ENCODE results near the gene RUBCNL. TPM values are rescaled to one million over a fixed set of nuclear protein-coding genes. Genes with fewer than 3 reads are reported as not detected.
A peak's percentile ranks its signal among the peaks of the same experiment; 100 is the strongest.
"Not testable (repeated sequence)": the region's sequence is repeated elsewhere in the genome, so short reads cannot be mapped to it uniquely, and the experiment has no call there.

Gene RUBCNL
- total RNA-seq, 4 donors from 2014 or later, result 2.0 to 18.3 (median 5.0) TPM

DNA sequence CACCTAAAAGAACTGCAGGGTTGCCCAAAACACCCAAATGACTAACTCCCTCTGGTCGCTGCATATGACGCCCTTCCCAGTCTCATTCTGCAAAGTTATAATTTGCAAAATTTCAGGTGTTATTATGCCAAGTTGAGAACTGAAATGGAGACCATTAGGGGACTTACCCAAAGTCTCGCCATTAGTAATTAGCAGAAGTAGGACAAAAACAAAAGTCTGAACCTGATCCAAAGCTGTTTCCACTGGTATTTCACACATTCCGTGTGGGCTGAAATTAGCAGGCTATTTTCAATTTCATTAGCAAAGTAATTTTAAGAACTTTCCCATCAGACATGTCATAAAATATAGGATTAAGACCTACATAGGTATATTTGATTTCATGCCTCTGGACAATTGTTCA is 6.8 kb downstream of the RUBCNL start:
- no peaks in the 10 kb centered on the region for H3K36me3 ChIP-seq
- DNase-seq (ENCODE audit: low spot score in 2 of 2), result no peak
- H3K4me3 ChIP-seq, result no peak overlapping the region
- 86 to 90% methylated on average over 4 of the region's 4 CpGs for WGBS, 2 donors
- TF ChIP-seq POLR2A (IDR thresholded peaks at IDR 0.05), result no peak
- TF ChIP-seq EP300 (IDR thresholded peaks at IDR 0.05), result no peak
- TF ChIP-seq, protein P1, sequence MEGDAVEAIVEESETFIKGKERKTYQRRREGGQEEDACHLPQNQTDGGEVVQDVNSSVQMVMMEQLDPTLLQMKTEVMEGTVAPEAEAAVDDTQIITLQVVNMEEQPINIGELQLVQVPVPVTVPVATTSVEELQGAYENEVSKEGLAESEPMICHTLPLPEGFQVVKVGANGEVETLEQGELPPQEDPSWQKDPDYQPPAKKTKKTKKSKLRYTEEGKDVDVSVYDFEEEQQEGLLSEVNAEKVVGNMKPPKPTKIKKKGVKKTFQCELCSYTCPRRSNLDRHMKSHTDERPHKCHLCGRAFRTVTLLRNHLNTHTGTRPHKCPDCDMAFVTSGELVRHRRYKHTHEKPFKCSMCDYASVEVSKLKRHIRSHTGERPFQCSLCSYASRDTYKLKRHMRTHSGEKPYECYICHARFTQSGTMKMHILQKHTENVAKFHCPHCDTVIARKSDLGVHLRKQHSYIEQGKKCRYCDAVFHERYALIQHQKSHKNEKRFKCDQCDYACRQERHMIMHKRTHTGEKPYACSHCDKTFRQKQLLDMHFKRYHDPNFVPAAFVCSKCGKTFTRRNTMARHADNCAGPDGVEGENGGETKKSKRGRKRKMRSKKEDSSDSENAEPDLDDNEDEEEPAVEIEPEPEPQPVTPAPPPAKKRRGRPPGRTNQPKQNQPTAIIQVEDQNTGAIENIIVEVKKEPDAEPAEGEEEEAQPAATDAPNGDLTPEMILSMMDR (IDR thresholded peaks at IDR 0.05), result no peak
- no peaks in the 10 kb centered on the region for H3K27me3 ChIP-seq
- H3K4me1 ChIP-seq, result peaks cover 0 to 9% (median 3%) of the 10 kb centered on the region in 4 donors
- H3K27ac ChIP-seq, result no peak overlapping the region
- H3K9me3 ChIP-seq, result no peaks in the 10 kb centered on the region

DNA sequence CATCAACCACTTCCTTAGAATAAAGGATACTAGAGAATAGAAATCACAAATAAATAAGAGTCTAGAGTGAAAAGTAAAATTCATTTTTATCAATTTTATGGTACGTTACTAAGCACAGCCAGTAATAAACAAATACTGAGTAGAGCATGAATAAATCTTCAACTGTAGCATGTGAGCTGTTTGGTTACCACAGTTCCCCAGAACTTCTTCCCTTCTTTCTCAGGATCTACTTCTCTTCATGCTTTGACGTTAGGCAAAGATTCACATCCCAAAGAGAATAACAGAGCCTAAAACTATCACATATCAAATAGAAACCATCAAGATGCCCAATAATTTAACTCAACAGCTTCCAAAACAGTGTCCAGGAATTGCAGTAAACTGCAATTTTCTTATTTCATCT is 7.4 kb downstream of the RUBCNL start:
- WGBS, 2 donors, result 72% methylated on average over 2 of the region's 2 CpGs
- no peak overlapping the region for H3K27ac ChIP-seq
- DNase-seq (ENCODE audit: low spot score in 2 of 2), result no peak

DNA sequence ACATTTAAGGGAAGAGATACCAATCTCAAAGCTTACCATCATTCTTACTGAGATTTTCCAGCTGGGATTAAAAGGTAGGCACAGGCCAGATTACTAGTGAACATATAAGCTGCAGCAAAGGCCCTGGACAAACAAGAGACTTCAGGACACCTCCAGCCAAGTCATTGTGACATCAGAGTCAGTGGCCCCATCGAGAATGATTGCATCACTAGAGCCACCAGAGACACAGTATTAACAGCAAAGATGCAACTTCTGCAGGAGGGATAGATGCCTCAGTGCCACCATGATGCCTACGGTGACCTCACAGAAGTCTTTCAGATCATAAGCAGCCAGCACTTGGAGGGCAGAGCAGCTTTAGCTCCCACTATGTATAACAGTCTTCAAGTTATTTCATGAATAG is 8.6 kb downstream of the RUBCNL start:
- no peaks in the 10 kb centered on the region for H3K9me3 ChIP-seq
- DNase-seq (ENCODE audit: low spot score in 2 of 2), result no peak
- TF ChIP-seq, protein P1 (IDR thresholded peaks at IDR 0.05), result no peak
- TF ChIP-seq EP300 (IDR thresholded peaks at IDR 0.05), result no peak
- TF ChIP-seq POLR2A (IDR thresholded peaks at IDR 0.05), result no peak
- WGBS, 2 donors, result 81 to 90% methylated on average over 2 of the region's 2 CpGs
- H3K27ac ChIP-seq, result no peak overlapping the region
- no peaks in the 10 kb centered on the region for H3K4me1 ChIP-seq
- no peaks in the 10 kb centered on the region for H3K27me3 ChIP-seq
- H3K4me3 ChIP-seq, result no peak overlapping the region
- no peaks in the 10 kb centered on the region for H3K36me3 ChIP-seq

More for the DNA sequence above, 7.4 kb downstream of the RUBCNL start:
- Histone ChIP-seq H3K4me1 (peaks cover 0 to 6% (median 2%) of the 10 kb centered on the region in 4 donors), H3K4me3 (no peak overlapping the region), H3K36me3 (no peaks in the 10 kb centered on the region), H3K27me3 (no peaks in the 10 kb centered on the region), H3K9me3 (no peaks in the 10 kb centered on the region)
- TF ChIP-seq POLR2A (IDR thresholded peaks at IDR 0.05), result no peak

DNA sequence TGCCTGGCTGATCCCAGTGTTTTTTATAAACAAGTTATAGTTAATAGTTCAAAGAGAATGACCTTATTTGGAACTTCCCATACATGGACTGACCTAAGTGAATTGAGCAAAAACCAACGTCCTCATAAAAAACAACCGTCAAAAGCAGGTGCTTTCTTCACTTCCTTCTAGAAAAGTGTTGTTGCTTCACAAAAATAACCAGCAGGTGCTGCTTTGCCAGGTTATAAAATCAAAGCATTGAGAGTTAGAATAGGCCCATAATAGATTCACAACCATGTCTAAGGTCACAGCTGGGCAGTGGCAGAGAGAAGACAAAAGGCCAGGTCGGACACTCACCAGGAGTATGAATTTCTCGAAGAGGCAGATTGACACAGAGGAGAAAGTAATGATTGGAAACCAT is 9.5 kb downstream of the RUBCNL start:
- 83 to 90% methylated on average over 4 of the region's 4 CpGs for WGBS, 2 donors
- Histone ChIP-seq H3K36me3 (no peaks in the 10 kb centered on the region), H3K9me3 (no peaks in the 10 kb centered on the region), H3K4me1 (no peaks in the 10 kb centered on the region), H3K4me3 (no peak overlapping the region), H3K27me3 (no peaks in the 10 kb centered on the region), H3K27ac (peak overlapping the region in 1 of 4 donors; percentile 54)
- TF ChIP-seq EP300 (IDR thresholded peaks at IDR 0.05) (no peak), POLR2A (IDR thresholded peaks at IDR 0.05) (no peak)
- TF ChIP-seq, protein P1 (IDR thresholded peaks at IDR 0.05), result no peak
- DNase-seq (ENCODE audit: low spot score in 2 of 2), result no peak

DNA sequence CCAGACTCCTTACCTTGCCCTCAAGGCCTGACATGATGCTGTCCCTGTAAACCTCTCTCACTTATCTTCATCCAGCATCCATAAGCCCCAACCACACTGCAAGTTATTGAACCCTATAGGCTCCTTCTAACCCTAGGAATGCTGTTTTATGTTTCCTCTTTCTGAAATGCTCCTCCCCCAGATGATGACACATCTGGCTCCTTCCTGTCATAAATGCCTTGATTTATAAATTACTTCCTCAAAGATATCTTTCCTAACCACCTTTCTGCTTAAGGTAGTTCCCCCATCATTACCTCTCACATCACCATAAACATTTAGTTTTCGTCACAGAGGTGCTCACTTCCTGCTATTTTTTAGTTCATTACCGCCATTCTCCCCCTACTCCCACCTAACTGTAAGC is 12.3 kb downstream of the RUBCNL start:
- no peak overlapping the region for H3K27ac ChIP-seq
- TF ChIP-seq, protein P1 (IDR thresholded peaks at IDR 0.05), result no peak
- no peak for TF ChIP-seq EP300 (IDR thresholded peaks at IDR 0.05)
- no peak for TF ChIP-seq POLR2A (IDR thresholded peaks at IDR 0.05)
- no peaks in the 10 kb centered on the region for H3K27me3 ChIP-seq
- H3K4me3 ChIP-seq, result no peak overlapping the region
- H3K36me3 ChIP-seq, result no peaks in the 10 kb centered on the region
- H3K4me1 ChIP-seq, result peaks cover 0 to 7% (median 2%) of the 10 kb centered on the region in 4 donors
- no peak for DNase-seq (ENCODE audit: low spot score in 2 of 2)
- H3K9me3 ChIP-seq, result no peaks in the 10 kb centered on the region
- WGBS, 2 donors, result 85 to 90% methylated on average over 2 of the region's 2 CpGs

DNA sequence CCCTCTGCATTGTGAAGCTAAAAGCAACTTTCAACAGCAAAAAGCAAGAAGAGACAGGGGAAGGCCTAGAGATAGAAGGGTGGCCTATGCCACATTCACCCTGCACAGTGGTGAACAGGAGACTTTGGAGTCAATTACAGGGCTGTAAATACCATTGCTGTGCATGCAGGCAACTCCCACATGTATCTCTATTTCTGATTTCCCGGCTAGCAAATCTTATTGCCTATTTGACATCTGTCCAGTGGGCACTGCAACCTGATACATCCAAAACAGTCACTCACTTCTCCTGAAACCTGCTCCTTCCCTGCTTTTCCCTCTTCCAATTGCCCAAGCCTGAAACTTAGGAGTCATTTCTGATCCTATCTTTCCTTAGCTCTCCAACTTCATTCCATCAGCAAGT is 13.4 kb downstream of the RUBCNL start:
- H3K4me1 ChIP-seq, result peaks cover 0 to 17% (median 4%) of the 10 kb centered on the region in 4 donors
- TF ChIP-seq POLR2A (IDR thresholded peaks at IDR 0.05) (no peak), EP300 (IDR thresholded peaks at IDR 0.05) (no peak)
- TF ChIP-seq, protein P1 (IDR thresholded peaks at IDR 0.05), result no peak
- H3K27ac ChIP-seq, result peak overlapping the region in 1 of 4 donors; percentile 25
- no peak for DNase-seq (ENCODE audit: low spot score in 2 of 2)
- WGBS, 2 donors, result 41 to 53% methylated on average over 1 of the region's 1 CpG
- H3K9me3 ChIP-seq, result no peaks in the 10 kb centered on the region
- no peaks in the 10 kb centered on the region for H3K36me3 ChIP-seq
- no peaks in the 10 kb centered on the region for H3K27me3 ChIP-seq
- H3K4me3 ChIP-seq, result no peak overlapping the region

DNA sequence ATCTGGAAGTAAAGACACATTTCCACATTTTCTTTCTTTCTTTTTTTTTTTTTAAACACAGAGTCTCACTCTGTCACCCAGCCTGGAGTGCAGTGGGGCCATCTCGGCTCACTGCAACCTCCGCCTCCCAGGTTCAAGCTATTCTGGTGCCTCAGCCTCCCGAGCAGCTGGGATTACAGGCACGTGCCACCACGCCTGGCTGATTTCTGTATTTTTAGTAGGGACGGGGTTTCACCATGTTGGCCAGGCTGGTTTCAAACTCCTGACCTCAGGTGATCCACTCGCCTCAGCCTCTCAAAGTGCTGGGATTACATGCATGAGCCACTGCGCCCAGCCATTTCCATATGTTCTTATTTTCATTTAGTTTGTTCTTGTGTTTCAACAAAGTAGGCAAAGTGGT is 14.1 kb downstream of the RUBCNL start:
- not testable (repeated sequence) for H3K27me3 ChIP-seq; H3K27ac ChIP-seq; H3K4me3 ChIP-seq; DNase-seq (ENCODE audit: low spot score in 2 of 2); H3K36me3 ChIP-seq; H3K9me3 ChIP-seq
- WGBS, 2 donors, result 92 to 93% methylated on average over 8 of the region's 8 CpGs
- peaks cover 0 to 17% (median 4%) of the 10 kb centered on the region in 4 donors for H3K4me1 ChIP-seq

Measured in tibial nerve (tissue), 4 donors.